Fibroblast of lung (primary cell): ENCODE data around the gene MCRIP1. TPM values are rescaled to one million over a fixed set of nuclear protein-coding genes. Genes with fewer than 3 reads are reported as not detected.
A peak's percentile ranks its signal among the peaks of the same experiment; 100 is the strongest.

Experiments
- DNase-seq, 2 donors: peaks; one replicate each; pipeline versions ENCODE4 v3.0.0 to v3.0.0-alpha.2; 2010; ENCODE audit warnings: low read depth in 2 of 2
- H2AFZ ChIP-seq: 2 replicates; pipeline ENCODE4 v1.5.1; 2012; ENCODE audit warnings: low read length, control low read depth, inconsistent platforms
- H3K27ac ChIP-seq: 2 replicates; pipeline ENCODE4 v1.5.1; 2011; ENCODE audit warnings: low read length, control low read depth; ENCODE audit not compliant: insufficient read depth
- H3K27me3 ChIP-seq: 2 replicates; pipeline ENCODE4 v1.5.1; 2011; ENCODE audit warnings: mild to moderate bottlenecking, low read length; ENCODE audit not compliant: control insufficient read depth, insufficient read depth
- H3K36me3 ChIP-seq: 2 replicates; pipeline ENCODE4 v1.5.1; 2011; ENCODE audit warnings: low read length; ENCODE audit not compliant: control insufficient read depth, insufficient read depth
- H3K4me1 ChIP-seq: 2 replicates; pipeline ENCODE4 v1.5.1; 2011; ENCODE audit warnings: low read length; ENCODE audit not compliant: control insufficient read depth, insufficient read depth; ENCODE audit errors: extremely low read depth
- H3K4me2 ChIP-seq: 2 replicates; pipeline ENCODE4 v1.5.1; 2011; ENCODE audit warnings: low read length, control low read depth; ENCODE audit not compliant: insufficient read depth; ENCODE audit errors: extremely low read depth
- H3K4me3 ChIP-seq, 4 experiments: fragments of 200-600 bp in 1 of 4; sonication (generic) in 1 of 4; replicated peaks in 1 of 4; 2 replicates each; pipeline ENCODE4 v1.5.1; 2011 to 2016; ENCODE audit warnings: low read length in 4 of 4, low read depth in 3 of 4, mild to moderate bottlenecking in 3 of 4, control low read depth in 2 of 4, inconsistent platforms in 1 of 4, mixed read lengths in 1 of 4; ENCODE audit not compliant: insufficient read depth in 1 of 4; ENCODE audit errors: control extremely low read depth in 1 of 4
- H3K79me2 ChIP-seq: 2 replicates; pipeline ENCODE4 v1.5.1; 2012; ENCODE audit warnings: mild to moderate bottlenecking, low read length, inconsistent platforms; ENCODE audit not compliant: control insufficient read depth, insufficient read depth
- H3K9ac ChIP-seq: 2 replicates; pipeline ENCODE4 v1.5.1; 2011; ENCODE audit warnings: mild to moderate bottlenecking, low read length, control low read depth; ENCODE audit not compliant: insufficient read depth
- H3K9me3 ChIP-seq: 2 replicates; pipeline ENCODE4 v1.5.1; 2012; ENCODE audit warnings: low read depth, low read length; ENCODE audit not compliant: control insufficient read depth, insufficient read depth
- H4K20me1 ChIP-seq: 2 replicates; pipeline ENCODE4 v1.5.1; 2011; ENCODE audit warnings: low read length; ENCODE audit not compliant: control insufficient read depth, insufficient read depth; ENCODE audit errors: extremely low read depth
- EZH2 ChIP-seq: IDR thresholded peaks from 2 replicates; pipeline ENCODE4 v1.5.1; 2012; ENCODE audit warnings: low read length, control low read depth, mild to moderate bottlenecking; ENCODE audit errors: missing control alignments
- polyA minus RNA-seq: library from RNA; depleted of rRNA, polyadenylated mRNA; stranded (reverse); fragments of >200 nt; gene quantifications from 2 replicates; pipeline ENCODE4 v1.2.3, GENCODE V29; 2011; ENCODE audit warnings: low replicate concordance
- polyA plus RNA-seq, 2 donors: library from polyadenylated mRNA; depleted of rRNA in 1 of 2; stranded (reverse) in 1 of 2; unstranded in 1 of 2; fragments of >200 nt; gene quantifications; 2 replicates each; pipeline ENCODE4 v1.2.1, GENCODE V29; 2011 to 2012; ENCODE audit warnings: missing spikeins in 1 of 2
- total RNA-seq: library from RNA; depleted of rRNA; stranded (reverse); fragments of >200 nt; gene quantifications from 2 replicates; pipeline ENCODE4 v1.2.1, GENCODE V29; 2014
- TF ChIP-seq, protein P1 (sequence below), 2 donors: IDR thresholded peaks in 1 of 2; conservative IDR thresholded peaks in 1 of 2; 1 replicate in 1 of 2; 2 replicates in 1 of 2; pipeline ENCODE4 v1.5.1; 2011 to 2012; ENCODE audit warnings: low read length in 2 of 2, control low read depth in 1 of 2, inconsistent platforms in 1 of 2, low read depth in 1 of 2, mild to moderate bottlenecking in 1 of 2

The MCRIP1 gene, protein sequence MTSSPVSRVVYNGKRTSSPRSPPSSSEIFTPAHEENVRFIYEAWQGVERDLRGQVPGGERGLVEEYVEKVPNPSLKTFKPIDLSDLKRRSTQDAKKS
- total RNA-seq (108 and 118 TPM in 2 replicates), polyA plus RNA-seq (37.5 and 37.6 TPM in 2 replicates), polyA minus RNA-seq (20.2 and 27.2 TPM in 2 replicates)
- polyA plus RNA-seq (2012) = 69.9 and 73.3 TPM in 2 replicates

DNA sequence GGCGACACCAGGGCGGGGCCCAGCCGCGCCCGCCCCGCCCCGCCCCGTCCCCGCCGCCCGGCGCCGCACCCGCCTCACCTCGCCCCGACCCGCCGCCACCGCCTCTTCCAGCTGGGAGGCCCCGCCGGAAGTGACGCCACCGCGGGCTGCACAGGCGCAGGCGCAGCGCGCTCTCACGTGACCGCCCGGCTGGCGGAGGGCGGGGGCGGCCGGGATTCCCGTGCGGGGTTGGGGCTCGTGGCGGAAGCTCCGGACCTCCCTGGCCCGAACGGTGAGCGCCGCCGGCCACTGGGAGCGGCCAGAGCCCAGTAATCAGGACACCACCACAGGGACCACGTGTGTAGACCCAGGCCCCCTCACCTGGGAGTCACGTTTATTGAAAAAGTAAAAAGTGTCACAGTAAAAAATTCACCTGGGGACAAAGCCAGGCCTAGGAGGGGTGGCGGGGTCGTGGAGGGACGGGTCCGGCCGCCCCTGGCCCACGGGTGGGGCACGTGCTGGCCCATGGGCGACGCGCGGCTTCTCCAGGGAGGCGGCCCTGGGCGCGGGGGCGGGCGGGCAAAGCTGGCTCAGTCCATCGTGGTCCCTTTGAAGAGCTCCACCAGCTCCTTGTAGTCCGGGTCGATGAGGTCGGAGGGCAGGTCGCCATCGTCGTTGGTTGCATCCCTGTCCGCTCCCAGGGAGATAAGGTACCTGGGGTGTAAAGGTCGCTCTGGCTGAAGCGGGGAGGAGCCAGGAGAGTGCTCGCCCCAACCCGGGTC, at the start of gene MCRIP1:
TSS of gene MCRIP1 (minus strand) at position 132 of the 761 bp plus-strand sequence. CDS start 8,785 bp downstream, outside the sequence.
- TF ChIP-seq, protein P1, sequence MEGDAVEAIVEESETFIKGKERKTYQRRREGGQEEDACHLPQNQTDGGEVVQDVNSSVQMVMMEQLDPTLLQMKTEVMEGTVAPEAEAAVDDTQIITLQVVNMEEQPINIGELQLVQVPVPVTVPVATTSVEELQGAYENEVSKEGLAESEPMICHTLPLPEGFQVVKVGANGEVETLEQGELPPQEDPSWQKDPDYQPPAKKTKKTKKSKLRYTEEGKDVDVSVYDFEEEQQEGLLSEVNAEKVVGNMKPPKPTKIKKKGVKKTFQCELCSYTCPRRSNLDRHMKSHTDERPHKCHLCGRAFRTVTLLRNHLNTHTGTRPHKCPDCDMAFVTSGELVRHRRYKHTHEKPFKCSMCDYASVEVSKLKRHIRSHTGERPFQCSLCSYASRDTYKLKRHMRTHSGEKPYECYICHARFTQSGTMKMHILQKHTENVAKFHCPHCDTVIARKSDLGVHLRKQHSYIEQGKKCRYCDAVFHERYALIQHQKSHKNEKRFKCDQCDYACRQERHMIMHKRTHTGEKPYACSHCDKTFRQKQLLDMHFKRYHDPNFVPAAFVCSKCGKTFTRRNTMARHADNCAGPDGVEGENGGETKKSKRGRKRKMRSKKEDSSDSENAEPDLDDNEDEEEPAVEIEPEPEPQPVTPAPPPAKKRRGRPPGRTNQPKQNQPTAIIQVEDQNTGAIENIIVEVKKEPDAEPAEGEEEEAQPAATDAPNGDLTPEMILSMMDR (conservative IDR thresholded peaks at IDR 0.05 in 1 of 2, IDR thresholded peaks at IDR 0.05 in 1 of 2; ENCODE audit: low read depth in 1 of 2, low read length in 2 of 2) = no peak

DNA sequence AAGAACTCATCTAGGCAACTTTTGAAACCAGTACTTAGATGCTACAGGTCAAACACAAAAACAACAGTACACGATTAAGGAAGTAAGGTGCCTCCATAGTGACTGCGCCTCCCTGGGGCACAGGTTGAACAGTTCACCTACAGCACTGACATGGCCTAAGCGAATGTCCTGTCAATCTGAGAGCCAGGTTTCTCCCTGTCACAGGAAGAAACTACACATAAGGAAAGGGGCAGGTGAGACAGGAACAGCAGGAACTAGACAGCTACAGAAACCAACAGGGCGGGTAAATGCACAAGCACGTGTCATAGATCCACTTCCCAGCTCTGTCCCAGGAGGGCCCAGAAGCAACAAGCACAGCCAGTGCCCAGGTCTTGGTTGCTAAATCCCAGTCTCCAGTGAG, 46.0 kb upstream of the MCRIP1 start:
- Histone ChIP-seq H3K4me1 (no peaks in the 10 kb centered on the region), H3K27ac (no peak overlapping the region), H3K79me2 (no peaks in the 10 kb centered on the region), H4K20me1 (no peaks in the 10 kb centered on the region), H3K4me3 (no peak overlapping the region), H3K9me3 (no peaks in the 10 kb centered on the region), H3K36me3 (peaks cover 4% of the 10 kb centered on the region), H3K9ac (no peak overlapping the region), H3K27me3 (no peaks in the 10 kb centered on the region), H3K4me2 (no peak overlapping the region), H2AFZ (no peak overlapping the region)
- TF ChIP-seq EZH2 = no peak
- TF ChIP-seq, protein P1 (conservative IDR thresholded peaks at IDR 0.05 in 1 of 2, IDR thresholded peaks at IDR 0.05 in 1 of 2; ENCODE audit: low read depth in 1 of 2, low read length in 2 of 2) = no peak
- DNase-seq = no peak

More for the DNA sequence above, at the start of gene MCRIP1:
- DNase-seq = peak; percentile 91 to 92
- Histone ChIP-seq H3K27ac (peak within 1 kb of the TSS; percentile 95), H3K9ac (peak within 1 kb of the TSS; percentile 94), H4K20me1 (no peaks in the 10 kb centered on the region), H3K36me3 (no peaks in the 10 kb centered on the region), H2AFZ (peak within 1 kb of the TSS; percentile 46), H3K79me2 (peaks cover 20% of the 10 kb centered on the region), H3K4me3 (peak within 1 kb of the TSS; percentile 78 to 84 (median 81)), H3K4me2 (peak within 1 kb of the TSS; percentile 94), H3K27me3 (no peaks in the 10 kb centered on the region), H3K4me1 (peaks cover 7% of the 10 kb centered on the region), H3K9me3 (no peaks in the 10 kb centered on the region)

DNA sequence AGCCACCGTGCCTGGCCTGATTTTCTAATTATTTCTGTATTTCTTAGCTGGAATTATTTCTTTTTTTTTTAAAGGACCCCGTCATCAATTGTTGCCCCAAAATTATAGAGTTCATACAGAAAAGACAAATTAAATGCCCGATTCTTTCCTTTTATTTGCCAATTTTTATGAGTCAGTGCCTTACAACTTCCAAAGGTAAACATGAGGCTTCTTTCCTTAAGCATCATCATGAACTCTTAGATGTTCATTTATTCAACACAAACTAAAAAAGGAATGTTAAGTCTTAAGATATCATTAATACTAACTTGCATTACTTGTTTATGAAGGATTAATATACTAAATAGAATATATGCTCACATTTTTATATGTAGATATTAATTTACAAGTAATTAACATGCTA, 45.2 kb upstream of the MCRIP1 start:
- TF ChIP-seq EZH2 = no peak
- TF ChIP-seq, protein P1 (conservative IDR thresholded peaks at IDR 0.05 in 1 of 2, IDR thresholded peaks at IDR 0.05 in 1 of 2; ENCODE audit: low read depth in 1 of 2, low read length in 2 of 2) = no peak
- H3K4me3 ChIP-seq = no peak overlapping the region
- no peak for DNase-seq
- H3K27me3 ChIP-seq = no peaks in the 10 kb centered on the region
- no peaks in the 10 kb centered on the region for H3K79me2 ChIP-seq
- no peak overlapping the region for H3K27ac ChIP-seq
- H3K4me1 ChIP-seq = no peaks in the 10 kb centered on the region
- H3K9me3 ChIP-seq = no peaks in the 10 kb centered on the region
- no peak overlapping the region for H3K4me2 ChIP-seq
- H2AFZ ChIP-seq = no peak overlapping the region
- H3K36me3 ChIP-seq = peaks cover 4% of the 10 kb centered on the region
- H3K9ac ChIP-seq = no peak overlapping the region
- no peaks in the 10 kb centered on the region for H4K20me1 ChIP-seq
